Prostate gland (tissue), 2 donors: Measurements from ENCODE around the gene LRRC2. TPM values are rescaled to one million over a fixed set of nuclear protein-coding genes. Genes with fewer than 3 reads are reported as not detected.

Source experiments
- DNase-seq: peaks from one replicate; pipeline ENCODE4 v3.0.0-alpha.2; 2019; ENCODE audit warnings: low spot score
- H3K27ac ChIP-seq, 2 donors: fragments of 200-600 bp; sonication (generic); 2 replicates each; pipeline ENCODE4 v1.5.1; 2017 to 2019
- H3K27me3 ChIP-seq: fragments of 200-600 bp; sonication (generic); replicated peaks from 2 replicates; pipeline ENCODE4 v1.5.1; 2019; ENCODE audit not compliant: insufficient read depth
- H3K36me3 ChIP-seq, 2 donors: fragments of 200-600 bp; sonication (generic); 1 replicate in 1 of 2; 2 replicates in 1 of 2; pipeline versions ENCODE4 v1.5.1 to v1.8.1; 2017 to 2019
- H3K4me1 ChIP-seq: fragments of 200-600 bp; sonication (generic); replicated peaks from 2 replicates; pipeline ENCODE4 v1.5.1; 2019
- H3K4me3 ChIP-seq, 2 donors: fragments of 200-600 bp; sonication (generic); 2 replicates each; pipeline ENCODE4 v1.5.1; 2017 to 2019
- H3K9me3 ChIP-seq: fragments of 200-600 bp; sonication (generic); 2 replicates; pipeline ENCODE4 v1.5.1; 2017
- POLR2A ChIP-seq: fragments of 450-650 bp; IDR thresholded peaks from one replicate; pipeline ENCODE4 v1.6.1; 2016; ENCODE audit warnings: antibody characterized with exemption, mild to moderate bottlenecking
- POLR2AphosphoS5 ChIP-seq: sonication (generic); formaldehyde crosslinking; IDR thresholded peaks from one replicate; pipeline ENCODE4 v1.6.1; 2017; ENCODE audit warnings: antibody characterized with exemption
- WGBS: methylation state at CpG from one replicate; pipeline ENCODE4 v1.1.5; 2018; 5-methylcytosine and 5-hydroxymethylcytosine counted together
- intact Hi-C: fragments of 100-400 bp; cut with DNase I; formaldehyde crosslinking; loops from one replicate; pipeline ENCODE4 v1.14.2; 2022
- total RNA-seq, 2 donors: library from RNA; depleted of rRNA; stranded (reverse); fragments of >200 nt; gene quantifications; one replicate each; pipeline ENCODE4 v1.1.0, GENCODE V29; 2016
- TF ChIP-seq, protein P1 (sequence below), 4 experiments: fragments of 200-600 bp in 2 of 4; fragments of 450-650 bp in 2 of 4; sonication (generic) in 2 of 4; IDR thresholded peaks; 1 replicate in 3 of 4; 2 replicates in 1 of 4; pipeline ENCODE4 v1.5.1; 2016 to 2019; ENCODE audit warnings: antibody characterized with exemption in 4 of 4, mild to moderate bottlenecking in 2 of 4, moderate library complexity in 2 of 4

Gene LRRC2, protein sequence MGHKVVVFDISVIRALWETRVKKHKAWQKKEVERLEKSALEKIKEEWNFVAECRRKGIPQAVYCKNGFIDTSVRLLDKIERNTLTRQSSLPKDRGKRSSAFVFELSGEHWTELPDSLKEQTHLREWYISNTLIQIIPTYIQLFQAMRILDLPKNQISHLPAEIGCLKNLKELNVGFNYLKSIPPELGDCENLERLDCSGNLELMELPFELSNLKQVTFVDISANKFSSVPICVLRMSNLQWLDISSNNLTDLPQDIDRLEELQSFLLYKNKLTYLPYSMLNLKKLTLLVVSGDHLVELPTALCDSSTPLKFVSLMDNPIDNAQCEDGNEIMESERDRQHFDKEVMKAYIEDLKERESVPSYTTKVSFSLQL
- 1 to 10 TPM in 1 of 2 donors, under 1 TPM in 1; 0.45 to 1.6 TPM for total RNA-seq

DNA sequence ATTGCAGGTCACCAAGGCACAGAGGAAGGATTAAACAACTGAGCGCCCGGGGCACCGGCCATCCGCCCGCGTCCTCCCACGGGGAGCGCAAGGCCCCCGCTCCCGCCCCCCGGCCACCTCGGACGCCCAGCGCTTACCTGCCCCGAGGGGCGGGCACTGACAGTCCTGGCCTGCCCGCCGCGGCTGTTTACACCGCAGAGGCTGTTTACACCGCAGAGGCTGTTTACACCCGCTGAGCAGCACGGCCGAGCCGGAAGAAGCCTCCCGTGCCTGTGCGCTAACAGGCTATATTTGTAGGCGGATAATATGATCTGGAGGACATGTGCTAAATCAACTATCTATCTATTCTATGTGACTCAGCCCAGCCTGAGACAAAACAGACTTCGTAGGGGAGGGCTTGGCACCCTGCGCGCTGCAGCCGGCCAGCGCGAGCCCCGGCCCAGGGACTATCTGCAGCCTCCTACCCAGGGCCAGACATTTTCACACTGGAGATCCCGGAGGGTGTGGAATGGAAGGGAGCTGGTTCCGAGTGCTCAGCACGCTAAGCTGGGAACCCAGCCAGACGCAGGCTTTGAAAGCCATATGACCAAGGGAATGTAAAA lies at the start of gene LRRC2:
LRRC2 (minus strand) TSS at position 263 of the 602 bp plus-strand sequence. CDS start 14,711 bp downstream, outside the sequence.
- no peaks in the 10 kb centered on the region for H3K36me3 ChIP-seq
- H3K27me3 ChIP-seq, result no peaks in the 10 kb centered on the region
- TF ChIP-seq, protein P1, sequence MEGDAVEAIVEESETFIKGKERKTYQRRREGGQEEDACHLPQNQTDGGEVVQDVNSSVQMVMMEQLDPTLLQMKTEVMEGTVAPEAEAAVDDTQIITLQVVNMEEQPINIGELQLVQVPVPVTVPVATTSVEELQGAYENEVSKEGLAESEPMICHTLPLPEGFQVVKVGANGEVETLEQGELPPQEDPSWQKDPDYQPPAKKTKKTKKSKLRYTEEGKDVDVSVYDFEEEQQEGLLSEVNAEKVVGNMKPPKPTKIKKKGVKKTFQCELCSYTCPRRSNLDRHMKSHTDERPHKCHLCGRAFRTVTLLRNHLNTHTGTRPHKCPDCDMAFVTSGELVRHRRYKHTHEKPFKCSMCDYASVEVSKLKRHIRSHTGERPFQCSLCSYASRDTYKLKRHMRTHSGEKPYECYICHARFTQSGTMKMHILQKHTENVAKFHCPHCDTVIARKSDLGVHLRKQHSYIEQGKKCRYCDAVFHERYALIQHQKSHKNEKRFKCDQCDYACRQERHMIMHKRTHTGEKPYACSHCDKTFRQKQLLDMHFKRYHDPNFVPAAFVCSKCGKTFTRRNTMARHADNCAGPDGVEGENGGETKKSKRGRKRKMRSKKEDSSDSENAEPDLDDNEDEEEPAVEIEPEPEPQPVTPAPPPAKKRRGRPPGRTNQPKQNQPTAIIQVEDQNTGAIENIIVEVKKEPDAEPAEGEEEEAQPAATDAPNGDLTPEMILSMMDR (IDR thresholded peaks at IDR 0.05), result no peak
- TF ChIP-seq POLR2AphosphoS5 (no peak), POLR2A (no peak)
- no peaks in the 10 kb centered on the region for H3K4me1 ChIP-seq
- DNase-seq, result no peak
- intact Hi-C loops, result loop anchor here (5.0 kb wide), 1 partner anchor 61 kb away; no protein-coding TSS in a partner anchor
- H3K9me3 ChIP-seq, result no peaks in the 10 kb centered on the region
- peak within 1 kb of the TSS in 1 of 2 donors; percentile 17 for H3K27ac ChIP-seq
- H3K4me3 ChIP-seq, result peak within 1 kb of the TSS; percentile 35 to 40
- WGBS, result 3% methylated on average over 39 of the region's 39 CpGs

DNA sequence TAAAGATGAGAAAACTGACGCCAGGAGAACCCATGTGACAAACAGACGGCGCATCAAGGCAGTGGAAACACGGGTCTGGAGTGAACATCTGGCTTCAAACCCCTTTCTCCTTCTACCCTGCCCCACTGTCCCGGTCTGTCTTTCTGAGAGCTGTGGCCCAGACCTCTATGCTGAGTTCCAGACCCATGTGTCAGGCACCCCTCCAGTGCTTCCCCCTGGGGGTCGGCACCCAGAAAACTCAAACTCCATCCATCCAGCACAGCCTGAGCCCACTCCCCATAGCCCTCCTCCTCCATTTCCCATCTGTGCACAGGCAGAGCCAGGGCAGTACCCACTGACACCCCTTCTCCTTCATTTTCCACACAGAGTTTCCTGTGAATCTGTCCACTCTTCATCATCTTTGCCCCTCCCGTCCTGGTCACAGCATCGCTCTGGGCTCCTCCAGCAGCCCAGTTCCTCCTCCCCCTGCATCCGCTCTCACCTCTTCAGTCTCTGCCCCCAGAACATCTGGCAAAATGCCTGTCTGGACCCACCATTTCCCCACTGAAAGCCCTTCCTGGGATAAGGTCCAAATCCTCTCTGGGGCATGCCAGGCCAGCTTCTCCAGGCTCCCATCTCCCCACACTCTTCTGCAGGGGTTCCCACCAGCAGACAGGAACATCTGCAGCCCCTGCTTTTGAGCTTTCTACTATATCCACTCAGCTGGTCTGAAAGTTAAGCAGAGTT lies 49.1 kb upstream of the LRRC2 start:
- 87% methylated on average over 9 of the region's 9 CpGs for WGBS

DNA sequence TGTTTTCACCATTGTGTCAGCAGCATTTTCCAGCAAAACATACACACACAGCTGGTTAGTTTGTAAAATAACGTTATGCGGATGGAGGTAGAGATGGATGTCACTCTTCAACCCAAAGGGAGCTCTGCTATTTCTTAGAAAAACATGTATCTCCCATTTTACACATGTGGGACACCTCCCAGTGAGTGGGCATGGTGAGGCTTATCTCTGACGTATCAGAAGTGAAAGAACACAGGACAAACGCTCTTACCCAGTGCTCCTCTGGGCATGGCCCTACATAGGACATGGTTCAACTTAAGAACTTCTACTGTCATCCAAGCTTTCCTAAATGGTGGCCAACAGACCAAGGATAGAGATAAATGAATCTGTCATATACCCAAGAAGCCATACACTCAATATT lies 48.3 kb upstream of the LRRC2 start:
- DNase-seq, result no peak
- Histone ChIP-seq H3K9me3 (no peaks in the 10 kb centered on the region), H3K36me3 (no peaks in the 10 kb centered on the region), H3K27me3 (peaks cover 3% of the 10 kb centered on the region), H3K4me1 (no peaks in the 10 kb centered on the region), H3K27ac (no peak overlapping the region), H3K4me3 (no peak overlapping the region)
- TF ChIP-seq POLR2A (no peak), POLR2AphosphoS5 (no peak)
- TF ChIP-seq, protein P1 (IDR thresholded peaks at IDR 0.05), result no peak
- WGBS, result 93% methylated on average over 4 of the region's 4 CpGs
- intact Hi-C loops, result no loop called here

More for the DNA sequence above, 49.1 kb upstream of the LRRC2 start:
- peaks cover 3% of the 10 kb centered on the region for H3K27me3 ChIP-seq
- intact Hi-C loops, result no loop called here
- no peak overlapping the region for H3K27ac ChIP-seq
- no peak overlapping the region for H3K4me3 ChIP-seq
- H3K36me3 ChIP-seq, result no peaks in the 10 kb centered on the region
- no peak for DNase-seq
- no peaks in the 10 kb centered on the region for H3K9me3 ChIP-seq
- no peak for TF ChIP-seq POLR2A
- TF ChIP-seq, protein P1 (IDR thresholded peaks at IDR 0.05), result no peak
- TF ChIP-seq POLR2AphosphoS5, result no peak
- no peaks in the 10 kb centered on the region for H3K4me1 ChIP-seq

DNA sequence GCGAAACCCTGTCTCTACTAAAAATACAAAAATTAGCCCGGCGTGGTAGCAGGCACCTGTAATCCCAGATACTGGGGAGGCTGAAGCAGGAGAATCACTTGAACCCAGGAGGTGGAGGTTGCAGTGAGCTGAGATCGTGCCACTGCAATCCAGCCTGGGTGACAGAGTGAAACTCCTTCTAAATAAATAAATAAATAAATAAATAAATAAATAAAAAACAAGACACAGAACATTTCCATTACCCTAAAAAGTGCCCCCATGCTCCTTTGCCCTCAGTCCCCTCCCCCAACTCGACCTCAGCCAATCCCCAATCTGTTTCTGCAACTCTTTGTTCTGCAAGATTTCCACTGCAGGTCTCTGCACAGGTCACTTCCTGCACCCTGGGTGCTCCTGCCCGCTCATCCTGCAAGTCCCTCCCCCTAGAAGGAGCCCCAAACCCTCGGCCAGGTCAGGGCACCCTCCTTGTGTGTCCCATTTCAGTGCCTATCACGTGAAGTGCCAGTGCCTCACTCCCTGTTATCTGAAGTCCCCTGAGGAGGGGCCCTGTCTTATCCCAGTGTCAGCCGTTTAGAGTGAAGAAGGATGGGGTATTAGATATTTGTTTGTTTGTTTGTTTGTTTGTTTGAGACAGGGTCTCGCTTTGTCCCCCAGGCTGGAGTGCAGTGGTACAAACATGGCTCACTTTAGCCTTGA lies 47.4 kb upstream of the LRRC2 start:
- H3K4me1 ChIP-seq, result no peaks in the 10 kb centered on the region
- H3K4me3 ChIP-seq, result no peak overlapping the region
- no peak for DNase-seq
- TF ChIP-seq, protein P1 (IDR thresholded peaks at IDR 0.05), result no peak
- TF ChIP-seq POLR2A (no peak), POLR2AphosphoS5 (no peak)
- no peaks in the 10 kb centered on the region for H3K36me3 ChIP-seq
- no peak overlapping the region for H3K27ac ChIP-seq
- intact Hi-C loops, result no loop called here
- H3K9me3 ChIP-seq, result no peaks in the 10 kb centered on the region
- H3K27me3 ChIP-seq, result peaks cover 3% of the 10 kb centered on the region
- WGBS, result 90% methylated on average over 10 of the region's 10 CpGs
